Heart left ventricle (tissue), 16 donors: ENCODE data around the gene DYNLL1. TPM values are rescaled to one million over a fixed set of nuclear protein-coding genes. Genes with fewer than 3 reads are reported as not detected.
"Not testable (repeated sequence)": the region's sequence is repeated elsewhere in the genome, so short reads cannot be mapped to it uniquely, and the experiment has no call there.

Experiments used
- ATAC-seq, 4 donors: fragments of 200-7000 bp; cut with Tn5 transposase; one replicate each; pipeline ENCODE4 v1.9.1; 2020 to 2022; ENCODE audit warnings: moderate library complexity in 4 of 4, mild to moderate bottlenecking in 3 of 4, moderate number of reproducible peaks in 1 of 4
- DNase-seq, 5 donors: peaks; one replicate each; pipeline ENCODE4 v3.0.0-alpha.2; 2020
- H3K27ac ChIP-seq, 12 donors: fragments of 200-600 bp; sonication (generic) in 4 of 12; one replicate each; pipeline versions ENCODE4 v1.5.0 to v1.8.0; 2016 to 2022; ENCODE audit warnings: mild to moderate bottlenecking in 2 of 12
- H3K27me3 ChIP-seq, 9 donors: fragments of 200-600 bp; sonication (generic) in 2 of 9; one replicate each; pipeline versions ENCODE4 v1.5.1 to v1.8.0; 2016 to 2022; ENCODE audit warnings: mild to moderate bottlenecking in 3 of 9
- H3K36me3 ChIP-seq, 9 donors: fragments of 200-600 bp; sonication (generic) in 2 of 9; one replicate each; pipeline versions ENCODE4 v1.5.0 to v1.8.0; 2018 to 2022; ENCODE audit warnings: mild to moderate bottlenecking in 2 of 9
- H3K4me1 ChIP-seq, 12 donors: fragments of 200-600 bp; sonication (generic) in 4 of 12; one replicate each; pipeline versions ENCODE4 v1.5.0 to v1.8.0; 2016 to 2022; ENCODE audit warnings: mild to moderate bottlenecking in 3 of 12
- H3K4me3 ChIP-seq, 12 donors: fragments of 200-600 bp; sonication (generic) in 4 of 12; one replicate each; pipeline versions ENCODE4 v1.5.0 to v1.8.0; 2017 to 2022; ENCODE audit warnings: mild to moderate bottlenecking in 9 of 12, moderate library complexity in 4 of 12
- H3K9me3 ChIP-seq, 12 donors: fragments of 200-600 bp; sonication (generic) in 4 of 12; one replicate each; pipeline versions ENCODE4 v1.5.0 to v1.8.0; 2016 to 2022; ENCODE audit warnings: mild to moderate bottlenecking in 1 of 12
- CTCF ChIP-seq, 12 donors: fragments of 200-600 bp; sonication (generic) in 4 of 12; IDR thresholded peaks; one replicate each; pipeline versions ENCODE4 v1.5.0 to v1.8.0; 2018 to 2022; ENCODE audit warnings: antibody characterized with exemption in 12 of 12, mild to moderate bottlenecking in 5 of 12
- POLR2A ChIP-seq, 2 donors: fragments of 450-650 bp; IDR thresholded peaks; one replicate each; pipeline ENCODE4 v1.6.1; 2017; ENCODE audit warnings: antibody characterized with exemption in 2 of 2, mild to moderate bottlenecking in 2 of 2, moderate library complexity in 2 of 2
- WGBS, 4 donors: extraction: QIAGEN DNeasy Blood & Tissue Kit in 2 of 4; methylation state at CpG; one replicate each; pipeline versions ENCODE4 v1.1.5 to v1.1.7; 2013 to 2018; 5-methylcytosine and 5-hydroxymethylcytosine counted together
- intact Hi-C, 10 donors: fragments of 100-400 bp; cut with DNase I; formaldehyde crosslinking; loops; one replicate each; pipeline versions ENCODE4 v1.11.1 to v1.14.2; 2022
- polyA plus RNA-seq, 2 donors: library from polyadenylated mRNA; stranded (reverse); fragments of 200-250 nt; gene quantifications; one replicate each; pipeline ENCODE4 v1.2.3, GENCODE V29; 2013
- total RNA-seq, 9 donors: library from RNA; depleted of rRNA in 2 of 9; stranded (reverse); fragments of >200 nt in 2 of 9; fragmentation: NEBNext Ultra II Directional in 3 of 9; extraction: Animal tissue kit (Norgen Biotek cat#: 25700) in 3 of 9; gene quantifications; one replicate each; pipeline versions ENCODE4 v1.1.0 to v1.2.4, GENCODE V29; 2016 to 2023
- donor health status: ischemic (EF 13 %, LVEDD 7.1; RV severe dilation, severe dysfunction).
- donor health status: healthy with polysubstance abuse.
- donor health status: DM: no; HTN: yes; CAD: no.
- donor health status: DM: no; HTN: no; CAD: no.
- donor health status: ischemic (EF 25% LVEDD 6.9; RV normal size, moderate dysfunction).
- donor health status: ischemic (EF 25% LVEDD 5.7; RV mildly dilated, moderate dysfunction).
- donor health status: healthy.
- donor health status: DM: yes; HTN: yes; CAD: no.
- donor health status: ischemic (EF 35%, LVEDD 5.7; RV mildly dilated, moderate dysfunction).
- donor health status: nonischemic (EF 11% LVEDD 7.7; RV severe dilation, severe dysfunction).
- donor health status: DM: yes; HTN: yes; CAD: no.
- donor health status: PGD.
- donor health status: ischemic (EF 29% LVEDD 5.4; RV normal size, mild dysfunction).
- donor health status: nonischemic (EF 23%, LVEDD 6.1; RV moderate dilation, normal function).

Gene DYNLL1
- total and polyA plus RNA-seq, 11 donors, result 92.2 to 320 (median 148) TPM

GRCh38 chr12:120528861-120529525 is 33.1 kb downstream of the DYNLL1 start, which contains the start of gene COQ5:
Gene COQ5 (minus strand): TSS chr12:120529158. CDS start chr12:120529141, 17 bp downstream.
- H3K27me3 ChIP-seq, result no peaks in the 10 kb centered on the region
- WGBS, 4 donors, result 0% methylated on average over 24 to 38 of the region's 38 CpGs
- H3K27ac ChIP-seq, result peak within 1 kb of the TSS; percentile 77 to 97 (median 92)
- intact Hi-C loops, result loop anchor here in 1 of 10 donors (10.0 kb wide), 1 partner anchor 46 kb away; no protein-coding TSS in a partner anchor
- TF ChIP-seq POLR2A (IDR thresholded peaks at IDR 0.05) (peak in 1 of 2 donors; percentile 40), CTCF (IDR thresholded peaks at IDR 0.05) (no peak)
- ATAC-seq (peak; percentile 91 to 98 (median 96)), DNase-seq (peak; percentile 90 to 94 (median 93))
- H3K36me3 ChIP-seq, result peaks cover 0 to 8% (median 0%) of the 10 kb centered on the region in 9 donors
- no peaks in the 10 kb centered on the region for H3K9me3 ChIP-seq
- H3K4me3 ChIP-seq, result peak within 1 kb of the TSS; percentile 50 to 96 (median 71)
- H3K4me1 ChIP-seq, result peaks cover 0 to 18% (median 5%) of the 10 kb centered on the region in 12 donors

- ATAC-seq (peak in 2 of 4 donors; percentile 21 to 25), DNase-seq (no peak)
- Histone ChIP-seq H3K9me3 (no peaks in the 10 kb centered on the region), H3K27ac (peak overlapping the region; percentile 77 to 97 (median 92)), H3K4me1 (peaks cover 0 to 18% (median 5%) of the 10 kb centered on the region in 12 donors), H3K27me3 (no peaks in the 10 kb centered on the region), H3K36me3 (peaks cover 0 to 8% (median 0%) of the 10 kb centered on the region in 9 donors), H3K4me3 (peak overlapping the region; percentile 50 to 96 (median 71))
- TF ChIP-seq POLR2A (IDR thresholded peaks at IDR 0.05), result no peak
- no peak for TF ChIP-seq CTCF (IDR thresholded peaks at IDR 0.05)
- WGBS, 4 donors, result 51 to 57% (median 57%) methylated on average over 19 of the region's 19 CpGs
- intact Hi-C loops, result loop anchor here in 2 of 10 donors (5.0 to 10.0 kb wide), 2 partner anchors 33 to 45 kb away; partner anchors contain the start of gene DYNLL1 (in 1 of the 2)
Observed at GRCh38 chr12:120529641-120530417, 33.9 kb downstream of the DYNLL1 start.

DNA sequence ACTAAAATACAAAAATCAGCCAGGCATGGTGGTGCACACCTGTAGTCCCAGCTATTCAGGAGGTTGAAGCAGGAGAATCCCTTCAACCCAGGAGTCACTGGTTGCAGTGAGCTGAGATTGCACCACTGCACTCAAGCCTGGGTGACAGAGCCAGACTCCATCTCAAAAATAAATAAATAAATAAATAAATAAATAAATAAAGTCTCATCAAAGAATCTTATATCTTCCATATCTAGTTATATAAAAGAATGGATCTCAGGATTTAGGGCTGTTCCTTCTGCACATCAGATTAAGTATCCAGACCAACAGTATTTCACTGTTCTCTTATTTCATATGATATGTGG is 34.5 kb downstream of the DYNLL1 start:
- H3K9me3 ChIP-seq, H3K36me3 ChIP-seq, ATAC-seq, H3K27me3 ChIP-seq, DNase-seq: not testable (repeated sequence)
- peaks cover 0 to 22% (median 5%) of the 10 kb centered on the region in 12 donors for H3K4me1 ChIP-seq
- H3K4me3 ChIP-seq, result peak overlapping the region in 5 of 12 donors; percentile 67 to 85 (median 75)
- intact Hi-C loops, result loop anchor here in 1 of 10 donors (5.0 kb wide), 1 partner anchor 33 kb away; the partner anchor contains the start of gene DYNLL1
- H3K27ac ChIP-seq, result peak overlapping the region in 5 of 12 donors; percentile 86 to 96 (median 92)

DNA sequence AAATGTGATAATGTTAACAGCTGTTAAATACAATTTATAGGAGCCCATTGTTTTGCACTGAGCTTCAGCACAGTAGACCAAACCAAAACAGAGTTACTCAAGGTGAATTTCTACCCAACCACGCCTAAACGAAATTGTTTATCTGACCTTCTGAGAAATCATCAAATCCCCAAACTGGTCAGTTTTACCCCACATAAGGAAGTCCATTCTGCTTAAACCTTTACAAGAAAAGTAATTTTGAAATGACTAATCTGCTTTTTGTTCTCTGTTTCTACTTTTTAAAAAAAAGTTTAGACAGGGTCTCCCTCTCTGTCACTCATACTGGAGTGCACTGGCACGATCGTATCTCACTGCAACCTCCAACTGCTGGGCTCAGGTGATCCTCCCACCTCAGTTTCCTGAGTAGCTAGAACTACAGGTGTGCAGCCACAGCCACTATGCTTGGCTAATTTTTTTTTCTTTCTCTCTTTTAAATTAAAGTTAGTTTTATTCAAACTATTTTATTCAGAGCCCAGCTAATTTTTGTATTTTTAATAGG is 36.9 kb downstream of the DYNLL1 start:
- intact Hi-C loops, result loop anchor here in 1 of 10 donors (5.0 kb wide), 1 partner anchor 35 kb away; the partner anchor contains the start of gene DYNLL1
- no peak for TF ChIP-seq POLR2A (IDR thresholded peaks at IDR 0.05)
- no peak for TF ChIP-seq CTCF (IDR thresholded peaks at IDR 0.05)
- 73 to 81% (median 79%) methylated on average over 4 of the region's 4 CpGs for WGBS, 4 donors
- DNase-seq (no peak), ATAC-seq (no peak)
- Histone ChIP-seq H3K36me3 (peaks cover 0 to 12% (median 0%) of the 10 kb centered on the region in 9 donors), H3K4me1 (peaks cover 6 to 42% (median 26%) of the 10 kb centered on the region in 12 donors), H3K27me3 (no peaks in the 10 kb centered on the region), H3K9me3 (no peaks in the 10 kb centered on the region), H3K27ac (no peak overlapping the region), H3K4me3 (no peak overlapping the region)
